Activated T-cell treated with anti-CD3 and anti-CD28 coated beads for 24 hours (primary cell): ENCODE data around the gene WDSUB1.

ENCODE experiments used
- DNase-seq: peaks from one replicate; pipeline ENCODE4 v3.0.0-alpha.2; 2020; ENCODE audit warnings: low read depth

WDSUB1 gene

GRCh38 chr2:159224061-159224813 lies 62.3 kb downstream of the WDSUB1 start:
- no peak for DNase-seq

- DNase-seq, result no peak
These were observed 67.0 kb downstream of the WDSUB1 start for GRCh38 chr2:159219394-159219998.

GRCh38 chr2:159218389-159218788 lies 68.1 kb downstream of the WDSUB1 start:
- DNase-seq, result no peak

- DNase-seq, result no peak
These were observed 68.8 kb downstream of the WDSUB1 start for GRCh38 chr2:159217676-159218075.

- no peak for DNase-seq
These were observed 71.4 kb downstream of the WDSUB1 start for GRCh38 chr2:159215116-159215515.

- no peak for DNase-seq
These were observed 72.1 kb downstream of the WDSUB1 start for GRCh38 chr2:159214325-159214865.

GRCh38 chr2:159213296-159213695 lies 73.2 kb downstream of the WDSUB1 start:
- no peak for DNase-seq

- DNase-seq, result no peak
These were observed 74.8 kb downstream of the WDSUB1 start for GRCh38 chr2:159211447-159212396.

GRCh38 chr2:159209341-159210306 lies 76.9 kb downstream of the WDSUB1 start:
- peak; percentile 5 for DNase-seq

GRCh38 chr2:159208438-159208837 lies 78.1 kb downstream of the WDSUB1 start:
- DNase-seq, result no peak

GRCh38 chr2:159206736-159207380 lies 79.6 kb downstream of the WDSUB1 start:
- DNase-seq, result no peak

GRCh38 chr2:159204381-159205144 lies 81.9 kb downstream of the WDSUB1 start:
- no peak for DNase-seq

- DNase-seq, result no peak
These were observed 83.9 kb downstream of the WDSUB1 start for GRCh38 chr2:159202568-159203071.

GRCh38 chr2:159201360-159202063 lies 85.0 kb downstream of the WDSUB1 start:
- DNase-seq, result no peak

GRCh38 chr2:159200498-159200897 lies 86.0 kb downstream of the WDSUB1 start:
- no peak for DNase-seq

- no peak for DNase-seq
These were observed 86.6 kb downstream of the WDSUB1 start for GRCh38 chr2:159199761-159200465.

GRCh38 chr2:159199236-159199635 lies 87.3 kb downstream of the WDSUB1 start:
- no peak for DNase-seq

GRCh38 chr2:159196393-159196925 lies 90.0 kb downstream of the WDSUB1 start:
- DNase-seq, result no peak
